ENCODE results near the gene RBPJL. TPM values are rescaled to one million over a fixed set of nuclear protein-coding genes. Genes with fewer than 3 reads are reported as not detected.

Gene RBPJL
- total RNA-seq, 1 experiment from 2014 or later, result not detected

GRCh38 chr20:45359069-45359405 lies 52.4 kb downstream of the RBPJL start:
- Mint-ChIP-seq H3K36me3 (ENCODE audit: insufficient read depth, unreplicated experiment) (peaks cover 49% of the 10 kb centered on the region), H3K4me3 (ENCODE audit: low read depth, unreplicated experiment) (peak overlapping the region; percentile 32), H3K27me3 (ENCODE audit: unreplicated experiment) (no peaks in the 10 kb centered on the region), H3K9me3 (ENCODE audit: low read depth, unreplicated experiment) (no peaks in the 10 kb centered on the region), H3K27ac (ENCODE audit: unreplicated experiment) (peak overlapping the region; percentile 79), H3K4me1 (ENCODE audit: low read depth, unreplicated experiment) (peaks cover 70% of the 10 kb centered on the region)
- intact Hi-C loops (cut with micrococcal nuclease; ENCODE audit: unreplicated experiment), result loop anchor here (2.0 kb wide), 2 partner anchors 14 to 36 kb away; no protein-coding TSS in a partner anchor
- DNase-seq, result no peak
- CTCF ChIA-PET, result interaction anchor here (1.0 to 5.1 kb wide), 7 partner anchors 11 to 78 kb away, joined by 3 to 57 read pairs (median 13); partner anchors contain the start of gene SDC4
- no TSS peak for BruUV-seq (replicated peaks)
- TF ChIP-seq CTCF (IDR thresholded peaks at IDR 0.05; ENCODE audit: unreplicated experiment), result no peak

GRCh38 chr20:45359406-45360148 lies 52.9 kb downstream of the RBPJL start:
- Mint-ChIP-seq H3K4me3 (ENCODE audit: low read depth, unreplicated experiment) (peak overlapping the region; percentile 32), H3K36me3 (ENCODE audit: insufficient read depth, unreplicated experiment) (peaks cover 51% of the 10 kb centered on the region), H3K4me1 (ENCODE audit: low read depth, unreplicated experiment) (peaks cover 74% of the 10 kb centered on the region), H3K27ac (ENCODE audit: unreplicated experiment) (peak overlapping the region; percentile 79), H3K9me3 (ENCODE audit: low read depth, unreplicated experiment) (no peaks in the 10 kb centered on the region), H3K27me3 (ENCODE audit: unreplicated experiment) (no peaks in the 10 kb centered on the region)
- peak; percentile 87 for DNase-seq
- BruUV-seq (replicated peaks), result no TSS peak
- no peak for TF ChIP-seq CTCF (IDR thresholded peaks at IDR 0.05; ENCODE audit: unreplicated experiment)
- intact Hi-C loops (cut with micrococcal nuclease; ENCODE audit: unreplicated experiment), result loop anchor here (2.0 kb wide), 2 partner anchors 15 to 37 kb away; no protein-coding TSS in a partner anchor
- CTCF ChIA-PET, result interaction anchor here (0.7 to 5.1 kb wide), 11 partner anchors 8 to 420 kb away, joined by 3 to 57 read pairs (median 6); partner anchors contain the start of gene SDC4

- H3K9me3 Mint-ChIP-seq (ENCODE audit: low read depth, unreplicated experiment), result no peaks in the 10 kb centered on the region
- BruUV-seq (replicated peaks), result no TSS peak
- H3K36me3 Mint-ChIP-seq (ENCODE audit: insufficient read depth, unreplicated experiment), result peaks cover 60% of the 10 kb centered on the region
- H3K27me3 Mint-ChIP-seq (ENCODE audit: unreplicated experiment), result no peaks in the 10 kb centered on the region
- H3K4me3 Mint-ChIP-seq (ENCODE audit: low read depth, unreplicated experiment), result peak overlapping the region; percentile 91
- no peak for DNase-seq
- peak overlapping the region; percentile 92 for H3K27ac Mint-ChIP-seq (ENCODE audit: unreplicated experiment)
- no peak for TF ChIP-seq CTCF (IDR thresholded peaks at IDR 0.05; ENCODE audit: unreplicated experiment)
- H3K4me1 Mint-ChIP-seq (ENCODE audit: low read depth, unreplicated experiment), result peaks cover 61% of the 10 kb centered on the region
- CTCF ChIA-PET, result interaction anchor here (0.6 to 5.1 kb wide), 4 partner anchors 14 to 75 kb away, joined by 3 to 57 read pairs (median 15); partner anchors contain the start of gene SDC4
- intact Hi-C loops (cut with micrococcal nuclease; ENCODE audit: unreplicated experiment), result loop anchor here (2.0 kb wide), 1 partner anchor 55 kb away; the partner anchor contains the start of gene PIGT
Observed at GRCh38 chr20:45361793-45362192, 55.2 kb downstream of the RBPJL start.

DNA sequence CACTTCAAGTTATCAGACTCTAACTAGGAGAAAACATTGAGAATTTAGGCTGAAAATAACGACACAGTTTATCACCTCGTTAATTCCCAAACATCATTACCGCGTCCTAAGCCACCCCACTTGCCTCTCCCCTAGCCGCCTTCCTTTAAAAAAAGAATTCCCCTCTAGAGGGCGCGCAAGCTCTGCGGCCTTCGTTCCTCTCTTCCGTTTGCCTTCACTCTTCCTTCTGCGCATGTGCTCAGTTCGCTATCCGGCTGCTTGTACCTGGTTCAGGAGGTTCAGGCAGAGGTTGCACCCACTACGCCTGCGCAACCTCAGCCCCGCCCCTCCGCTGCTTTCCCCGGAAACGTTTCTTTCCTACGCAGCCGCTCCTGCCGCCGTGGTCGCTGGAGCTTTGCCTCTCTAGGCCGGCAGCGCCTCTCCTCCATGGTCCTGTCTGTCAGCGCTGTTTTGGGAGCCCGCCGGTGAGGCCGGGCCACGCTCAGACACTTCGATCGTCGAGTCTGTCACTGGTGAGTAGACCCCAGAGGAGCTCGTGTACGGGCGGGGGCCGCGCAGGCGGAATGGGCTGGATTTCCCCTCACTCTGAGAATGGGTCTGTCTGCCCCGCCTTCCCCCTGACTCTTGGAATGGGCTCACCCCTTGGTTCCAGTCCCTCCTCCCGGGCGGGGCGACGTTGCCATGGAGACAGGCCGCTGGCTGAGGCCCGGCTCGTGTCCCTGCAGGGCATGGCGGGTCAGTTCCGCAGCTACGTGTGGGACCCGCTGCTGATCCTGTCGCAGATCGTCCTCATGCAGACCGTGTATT lies 56.4 kb downstream of the RBPJL start, which contains the start of gene SYS1:
Gene SYS1, plus strand, starts transcription at position 353 of the 807 bp plus-strand sequence. Its CDS starts 376 bp downstream, at position 729.
- Mint-ChIP-seq H3K36me3 (ENCODE audit: insufficient read depth, unreplicated experiment) (peaks cover 70% of the 10 kb centered on the region), H3K4me3 (ENCODE audit: low read depth, unreplicated experiment) (peak within 1 kb of the TSS; percentile 91), H3K27ac (ENCODE audit: unreplicated experiment) (peak within 1 kb of the TSS; percentile 92), H3K9me3 (ENCODE audit: low read depth, unreplicated experiment) (no peaks in the 10 kb centered on the region), H3K4me1 (ENCODE audit: low read depth, unreplicated experiment) (peaks cover 59% of the 10 kb centered on the region), H3K27me3 (ENCODE audit: unreplicated experiment) (no peaks in the 10 kb centered on the region)
- peak; percentile 100 for DNase-seq
- CTCF ChIA-PET, result interaction anchor here (0.5 to 5.1 kb wide), 25 partner anchors 8 to 1177 kb away, joined by 3 to 57 read pairs (median 4); partner anchors contain the start of genes PIGT and SDC4
- peak; percentile 94 for TF ChIP-seq CTCF (IDR thresholded peaks at IDR 0.05; ENCODE audit: unreplicated experiment)
- intact Hi-C loops (cut with micrococcal nuclease; ENCODE audit: unreplicated experiment), result loop anchor here (2.0 kb wide), 1 partner anchor 54 kb away; the partner anchor contains the start of gene PIGT
- no TSS peak for BruUV-seq (replicated peaks)
